Fibroblast of mammary gland (primary cell): Measurements from ENCODE around the gene ANKRD44.
A peak's percentile ranks its signal among the peaks of the same experiment; 100 is the strongest.

Source experiments
- DNase-seq: peaks from one replicate; pipeline ENCODE4 v3.0.0-alpha.2; 2010; ENCODE audit warnings: low read depth
- H3K4me3 ChIP-seq: 2 replicates; pipeline ENCODE4 v1.5.1; 2011; ENCODE audit warnings: low read depth, mild to moderate bottlenecking, low read length, moderate library complexity; ENCODE audit not compliant: control insufficient read depth
- CTCF ChIP-seq: conservative IDR thresholded peaks from 2 replicates; pipeline ENCODE4 v1.5.1; 2011; ENCODE audit warnings: low read depth, low read length, inconsistent platforms; ENCODE audit not compliant: control insufficient read depth, insufficient read depth

The ANKRD44 gene

GRCh38 chr2:197185676-197186075 is 124.9 kb downstream of the ANKRD44 start:
- DNase-seq, result no peak
- no peak overlapping the region for H3K4me3 ChIP-seq
- no peak for TF ChIP-seq CTCF

- no peak for TF ChIP-seq CTCF
- DNase-seq, result peak; percentile 56
- H3K4me3 ChIP-seq, result no peak overlapping the region
Observed at GRCh38 chr2:197184959-197185586, 125.5 kb downstream of the ANKRD44 start.

GRCh38 chr2:197183355-197183754 is 127.2 kb downstream of the ANKRD44 start:
- no peak overlapping the region for H3K4me3 ChIP-seq
- DNase-seq, result peak; percentile 41
- TF ChIP-seq CTCF, result no peak

- no peak overlapping the region for H3K4me3 ChIP-seq
- no peak for TF ChIP-seq CTCF
- no peak for DNase-seq
Observed at GRCh38 chr2:197182668-197183067, 127.9 kb downstream of the ANKRD44 start.

DNA sequence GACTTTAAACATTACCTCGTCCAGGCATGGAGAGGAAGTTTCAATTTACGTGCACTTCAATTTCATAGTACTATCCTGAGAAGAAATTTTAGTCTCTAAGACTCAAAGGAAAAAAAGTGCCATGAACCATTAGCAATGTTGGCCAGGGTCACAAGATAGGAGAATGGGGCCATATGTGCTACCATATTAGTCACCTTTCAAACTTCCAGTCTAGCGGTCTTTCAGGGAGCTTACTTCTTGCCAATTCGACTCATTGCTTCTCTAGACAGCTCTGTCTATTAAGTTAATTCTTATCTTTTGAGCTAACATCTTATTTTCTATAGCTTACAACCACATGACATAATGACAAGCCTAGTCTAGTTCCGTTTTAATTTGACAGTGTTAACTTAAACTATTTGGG is 129.1 kb downstream of the ANKRD44 start:
- DNase-seq, result peak; percentile 74
- TF ChIP-seq CTCF, result no peak
- no peak overlapping the region for H3K4me3 ChIP-seq

GRCh38 chr2:197179744-197180498 is 130.7 kb downstream of the ANKRD44 start:
- DNase-seq, result peak; percentile 91
- no peak for TF ChIP-seq CTCF

GRCh38 chr2:197176522-197176921 is 134.1 kb downstream of the ANKRD44 start:
- no peak overlapping the region for H3K4me3 ChIP-seq
- no peak for DNase-seq
- TF ChIP-seq CTCF, result no peak

More at GRCh38 chr2:197179744-197180498, 130.7 kb downstream of the ANKRD44 start:
- no peak overlapping the region for H3K4me3 ChIP-seq
